IMR-90 (cell line): ENCODE results near the gene CRYGC. TPM values are rescaled to one million over a fixed set of nuclear protein-coding genes. Genes with fewer than 3 reads are reported as not detected.

Experiments
- ATAC-seq: fragments of 200-7000 bp; cut with Tn5 transposase; 2 replicates; pipeline ENCODE4 v1.9.1; 2020; ENCODE audit warnings: low read depth, mild to moderate bottlenecking, moderate library complexity
- BruUV-seq: library from RNA; stranded (reverse); fragments of 400-500 nt; replicated peaks from 2 replicates; lab custom pipeline; 2021; lab: Mats Ljungman, UMichigan
- CTCF ChIA-PET: fragments of 300-600 bp; formaldehyde crosslinking; extraction: SDS; loops from one replicate; lab custom pipeline; 2021; ENCODE audit warnings: antibody characterized with exemption; lab: Yijun Ruan, JAX
- POLR2A ChIA-PET: fragments of 300-600 bp; sonication (Branson Sonifier 250); formaldehyde crosslinking; loops from one replicate; lab custom pipeline; 2022; ENCODE audit warnings: antibody characterized with exemption; ENCODE audit not compliant: unreplicated experiment; lab: Charles Lee
- DNase-seq: peaks from one replicate; pipeline ENCODE4 v3.0.0; 2013
- H2AFZ ChIP-seq: replicated peaks from 2 replicates; pipeline ENCODE3; 2013; ENCODE audit warnings: low read length, mild to moderate bottlenecking; ENCODE audit not compliant: poor library complexity
- H2AK5ac ChIP-seq: 2 replicates; pipeline ENCODE4 v1.6.1; 2013; ENCODE audit warnings: low read depth, low read length, inconsistent platforms
- H2AK9ac ChIP-seq: replicated peaks from 2 replicates; pipeline ENCODE3; 2013; ENCODE audit warnings: mild to moderate bottlenecking, low read depth, low read length, moderate library complexity; ENCODE audit not compliant: poor library complexity
- H2BK120ac ChIP-seq: 2 replicates; pipeline ENCODE4 v1.6.1; 2013; ENCODE audit warnings: low read depth, low read length, inconsistent platforms
- H2BK15ac ChIP-seq: 3 replicates; pipeline ENCODE4 v1.6.1; 2013; ENCODE audit warnings: low read depth, low read length, inconsistent platforms
- H2BK20ac ChIP-seq: 2 replicates; pipeline ENCODE4 v1.6.1; 2013; ENCODE audit warnings: low read depth, mild to moderate bottlenecking, inconsistent platforms, low read length, moderate library complexity
- H2BK5ac ChIP-seq: 2 replicates; pipeline ENCODE4 v1.6.1; 2013; ENCODE audit warnings: mild to moderate bottlenecking, low read depth, low read length, inconsistent platforms; ENCODE audit not compliant: poor library complexity, severe bottlenecking
- H3K14ac ChIP-seq: replicated peaks from 2 replicates; pipeline ENCODE4 v1.6.1; 2013; ENCODE audit warnings: low read depth, low read length, inconsistent platforms
- H3K18ac ChIP-seq: 2 replicates; pipeline ENCODE4 v1.6.1; 2013; ENCODE audit warnings: low read depth, low read length, control low read depth
- H3K23ac ChIP-seq: 2 replicates; pipeline ENCODE4 v1.6.1; 2013; ENCODE audit warnings: low read depth, low read length, inconsistent platforms
- H3K27ac ChIP-seq: 2 replicates; pipeline ENCODE4 v1.5.1; 2013; ENCODE audit warnings: mild to moderate bottlenecking, control low read depth, low read length; ENCODE audit not compliant: insufficient read depth
- H3K27me3 ChIP-seq: 2 replicates; pipeline ENCODE4 v1.6.1; 2013; ENCODE audit warnings: low read length; ENCODE audit not compliant: control insufficient read depth, insufficient read depth
- H3K36me3 ChIP-seq: 2 replicates; pipeline ENCODE4 v1.6.1; 2013; ENCODE audit warnings: low read length, mixed read lengths; ENCODE audit not compliant: control insufficient read depth, insufficient read depth
- H3K4ac ChIP-seq: 2 replicates; pipeline ENCODE4 v1.6.1; 2013; ENCODE audit warnings: low read depth, low read length, inconsistent platforms
- H3K4me1 ChIP-seq: 2 replicates; pipeline ENCODE4 v1.6.1; 2013; ENCODE audit warnings: low read length, mixed read lengths; ENCODE audit not compliant: control insufficient read depth, insufficient read depth
- H3K4me2 ChIP-seq: 2 replicates; pipeline ENCODE4 v1.6.1; 2013; ENCODE audit warnings: low read depth, mild to moderate bottlenecking, control low read depth, low read length, moderate library complexity
- H3K4me3 ChIP-seq: 2 replicates; pipeline ENCODE4 v1.5.1; 2013; ENCODE audit warnings: low read depth, mild to moderate bottlenecking, control low read depth, low read length, moderate library complexity; ENCODE audit not compliant: insufficient read depth
- H3K56ac ChIP-seq: 2 replicates; pipeline ENCODE4 v1.6.1; 2013; ENCODE audit warnings: low read length, inconsistent platforms; ENCODE audit not compliant: insufficient read depth; ENCODE audit errors: extremely low read depth
- H3K79me1 ChIP-seq, 2 experiments: 2 replicates each; pipeline ENCODE4 v1.6.1; 2013; ENCODE audit warnings: low read length in 2 of 2, inconsistent platforms in 1 of 2, low read depth in 1 of 2
- H3K9ac ChIP-seq: 2 replicates; pipeline ENCODE4 v1.6.1; 2013; ENCODE audit warnings: low read depth, low read length, control low read depth
- H3K9me1 ChIP-seq: 2 replicates; pipeline ENCODE4 v1.6.1; 2013; ENCODE audit warnings: low read length, inconsistent platforms; ENCODE audit not compliant: insufficient read depth
- H3K9me3 ChIP-seq: 2 replicates; pipeline ENCODE4 v1.6.1; 2013; ENCODE audit warnings: low read length; ENCODE audit not compliant: control insufficient read depth, insufficient read depth
- H4K20me1 ChIP-seq: 2 replicates; pipeline ENCODE4 v1.6.1; 2013; ENCODE audit warnings: low read length, inconsistent platforms; ENCODE audit not compliant: insufficient read depth
- H4K5ac ChIP-seq: 2 replicates; pipeline ENCODE4 v1.6.1; 2013; ENCODE audit warnings: mild to moderate bottlenecking, low read depth, low read length, control low read depth
- H4K8ac ChIP-seq, 2 experiments: 2 replicates each; pipeline ENCODE4 v1.6.1; 2013; ENCODE audit warnings: low read depth in 2 of 2, low read length in 2 of 2, control low read depth in 1 of 2, inconsistent platforms in 1 of 2
- H4K91ac ChIP-seq: 2 replicates; pipeline ENCODE4 v1.6.1; 2013; ENCODE audit warnings: low read depth, low read length, inconsistent platforms; ENCODE audit not compliant: insufficient read depth
- CEBPB ChIP-seq: IDR thresholded peaks from 2 replicates; pipeline ENCODE4 v1.6.1; 2012; ENCODE audit warnings: low read depth, low read length, improper control_type of control experiment
- MXI1 ChIP-seq: IDR thresholded peaks from 2 replicates; pipeline ENCODE4 v1.6.1; 2012; ENCODE audit warnings: low read depth, mild to moderate bottlenecking, low read length, moderate library complexity, borderline replicate concordance
- RCOR1 ChIP-seq: IDR thresholded peaks from 2 replicates; pipeline ENCODE4 v1.6.1; 2012; ENCODE audit warnings: mild to moderate bottlenecking, low read length, improper control_type of control experiment; ENCODE audit not compliant: insufficient replicate concordance
- RFX5 ChIP-seq: IDR thresholded peaks from 2 replicates; pipeline ENCODE4 v1.8.0; 2012; ENCODE audit warnings: low read depth, mild to moderate bottlenecking, low read length, moderate library complexity
- WGBS, 2 experiments: methylation state at CpG; one replicate each; pipeline versions ENCODE4 v1.1.5 to v1.1.7; 2013; ENCODE audit warnings: missing lambda C conversion rate in 2 of 2; ENCODE audit not compliant: insufficient read length in 1 of 2; ENCODE audit errors: extremely low coverage in 2 of 2; 5-methylcytosine and 5-hydroxymethylcytosine counted together
- dilution Hi-C: fragments of 300-500 bp; cut with HindIII; formaldehyde crosslinking; loops from one replicate; pipeline ENCODE4 v1.14.3; 2018; ENCODE audit warnings: low sequenced_read_pairs; ENCODE audit not compliant: unreplicated experiment
- in situ Hi-C: fragments of 300-500 bp; cut with MboI; formaldehyde crosslinking; loops from 3 replicates; pipeline ENCODE4 v1.14.3; 2019; ENCODE audit warnings: low sequenced_read_pairs, inconsistent platforms, mixed read lengths
- intact Hi-C: fragments of 100-400 bp; cut with micrococcal nuclease; formaldehyde crosslinking; loops from 2 replicates; pipeline ENCODE4 v1.10.0; 2022
- polyA plus RNA-seq, 3 experiments: library from polyadenylated mRNA; depleted of rRNA; stranded (reverse); fragments of >200 nt; gene quantifications; 2 replicates each; pipeline ENCODE4 v1.2.3, GENCODE V29; 2012; ENCODE audit warnings: low replicate concordance in 1 of 3
- total RNA-seq: library from RNA; depleted of rRNA; stranded (reverse); fragments of >200 nt; gene quantifications from 2 replicates; pipeline ENCODE4 v1.2.3, GENCODE V29; 2012

The CRYGC gene
- total and polyA plus RNA-seq, 2 of the 4 experiments (the other 2 are of a cell fraction), result not detected

DNA sequence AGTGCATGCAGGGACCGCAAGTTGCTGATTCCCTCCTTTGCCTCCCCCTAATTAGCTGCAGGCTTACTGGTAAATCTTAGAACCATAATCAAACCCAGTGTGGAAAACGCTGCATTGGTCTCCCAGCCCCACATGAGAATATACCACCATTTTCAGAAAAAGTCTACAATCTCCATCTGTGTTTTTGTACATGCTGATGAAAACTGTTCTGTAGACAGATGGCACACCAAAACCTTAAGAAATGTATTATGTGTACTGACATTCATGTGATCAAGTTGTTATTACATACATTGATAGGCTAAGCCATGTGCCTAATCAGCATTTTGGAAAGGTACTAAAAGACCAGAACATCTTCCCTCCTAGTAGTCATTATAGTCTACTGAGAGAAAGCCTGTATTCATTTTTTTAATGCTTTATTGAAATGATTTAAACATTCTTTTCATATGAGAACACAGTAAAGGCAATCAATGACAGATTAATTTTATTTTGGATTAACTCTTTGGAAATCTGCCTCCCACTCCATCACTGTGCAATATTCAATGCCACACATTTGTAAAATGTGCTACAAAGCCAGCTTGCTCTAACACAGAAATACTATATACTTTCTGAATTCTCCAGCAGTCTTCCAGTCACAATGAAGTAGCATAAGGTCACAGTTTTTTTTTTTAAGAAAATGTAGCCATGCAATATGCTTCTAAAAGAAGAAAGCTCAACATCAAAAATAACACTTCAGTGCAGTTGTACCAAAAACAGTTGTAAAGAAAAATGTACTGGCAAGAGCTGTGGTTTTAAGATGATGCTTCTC, 35.5 kb upstream of the CRYGC start:
- Histone ChIP-seq H3K4me3 (no peak overlapping the region), H2BK15ac (no peak overlapping the region), H3K23ac (no peak overlapping the region), H3K4me1 (no peaks in the 10 kb centered on the region), H4K8ac (no peak overlapping the region), H3K79me1 (no peaks in the 10 kb centered on the region), H2BK5ac (no peak overlapping the region), H2AK5ac (no peak overlapping the region), H3K9me1 (no peaks in the 10 kb centered on the region), H3K4ac (no peak overlapping the region), H3K56ac (no peak overlapping the region), H4K5ac (no peak overlapping the region), H3K9ac (no peak overlapping the region), H3K27ac (no peak overlapping the region), H2AK9ac (no peak overlapping the region), H3K36me3 (no peaks in the 10 kb centered on the region), H3K14ac (no peak overlapping the region), H3K27me3 (0 out of 2 replicates have a peak, but pooled peaks cover 3% of the 10 kb centered on the region), H4K20me1 (no peaks in the 10 kb centered on the region), H2AFZ (no peak overlapping the region), H3K18ac (no peak overlapping the region), H2BK120ac (no peak overlapping the region), H3K4me2 (no peak overlapping the region), H3K9me3 (no peaks in the 10 kb centered on the region), H4K91ac (no peak overlapping the region), H2BK20ac (no peak overlapping the region)
- DNase-seq (no peak), ATAC-seq (no peak)
- dilution Hi-C loops (no loop called here), in situ Hi-C loops (no loop called here), intact Hi-C loops (no loop called here)
- ChIA-PET POLR2A (no interaction called here), CTCF (interaction anchor here (1.1 kb wide), 1 partner anchor 10 kb away, joined by 3 read pairs; no protein-coding TSS in a partner anchor)
- WGBS, 2 experiments, result 40% methylated on average over 1 of the region's 2 CpGs; no CpG with 5 or more reads in 1 of the 2 experiments
- BruUV-seq, result no TSS peak
- TF ChIP-seq MXI1 (no peak), RCOR1 (no peak), CEBPB (no peak), RFX5 (no peak)
